Measurements from ENCODE around the gene IL32. TPM values are rescaled to one million over a fixed set of nuclear protein-coding genes. Genes with fewer than 3 reads are reported as not detected.

Gene IL32, protein sequence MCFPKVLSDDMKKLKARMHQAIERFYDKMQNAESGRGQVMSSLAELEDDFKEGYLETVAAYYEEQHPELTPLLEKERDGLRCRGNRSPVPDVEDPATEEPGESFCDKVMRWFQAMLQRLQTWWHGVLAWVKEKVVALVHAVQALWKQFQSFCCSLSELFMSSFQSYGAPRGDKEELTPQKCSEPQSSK
- total RNA-seq: 101 and 214 TPM in 2 replicates

DNA sequence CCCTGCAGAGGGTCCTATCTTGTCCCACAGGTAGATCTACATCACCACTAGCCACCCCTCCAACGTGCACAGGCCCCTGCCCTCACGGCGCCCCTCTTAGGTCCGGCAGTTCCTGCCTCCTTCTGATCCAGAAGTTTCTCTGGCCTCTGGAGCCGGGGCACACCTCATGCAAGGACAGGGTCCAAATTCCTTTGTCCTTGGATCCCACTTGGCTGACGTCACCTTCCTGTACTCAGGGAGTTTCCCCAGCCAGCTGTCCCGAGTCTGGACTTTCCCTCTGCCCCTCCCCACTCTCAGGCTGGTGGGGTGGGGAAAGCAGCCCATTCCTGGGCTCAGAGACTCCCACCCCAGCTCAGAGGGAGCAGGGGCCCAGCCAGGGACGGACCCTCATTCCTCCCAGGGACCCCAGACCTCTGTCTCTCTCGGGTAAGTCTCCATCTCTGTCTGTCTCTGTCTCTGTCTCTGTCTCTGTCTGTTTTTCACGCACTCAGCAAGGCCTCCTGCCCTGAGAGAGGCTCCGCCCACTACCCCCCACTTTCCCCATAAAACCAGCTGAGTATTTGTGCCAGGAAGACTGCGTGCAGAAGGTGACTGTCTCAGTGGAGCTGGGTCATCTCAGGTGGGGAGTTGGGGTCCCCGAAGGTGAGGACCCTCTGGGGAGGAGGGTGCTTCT, at the start of gene IL32:
Gene IL32, plus strand, starts transcription at position 572 of the 673 bp plus-strand sequence. CDS start 172 bp downstream, outside the sequence.

DNA sequence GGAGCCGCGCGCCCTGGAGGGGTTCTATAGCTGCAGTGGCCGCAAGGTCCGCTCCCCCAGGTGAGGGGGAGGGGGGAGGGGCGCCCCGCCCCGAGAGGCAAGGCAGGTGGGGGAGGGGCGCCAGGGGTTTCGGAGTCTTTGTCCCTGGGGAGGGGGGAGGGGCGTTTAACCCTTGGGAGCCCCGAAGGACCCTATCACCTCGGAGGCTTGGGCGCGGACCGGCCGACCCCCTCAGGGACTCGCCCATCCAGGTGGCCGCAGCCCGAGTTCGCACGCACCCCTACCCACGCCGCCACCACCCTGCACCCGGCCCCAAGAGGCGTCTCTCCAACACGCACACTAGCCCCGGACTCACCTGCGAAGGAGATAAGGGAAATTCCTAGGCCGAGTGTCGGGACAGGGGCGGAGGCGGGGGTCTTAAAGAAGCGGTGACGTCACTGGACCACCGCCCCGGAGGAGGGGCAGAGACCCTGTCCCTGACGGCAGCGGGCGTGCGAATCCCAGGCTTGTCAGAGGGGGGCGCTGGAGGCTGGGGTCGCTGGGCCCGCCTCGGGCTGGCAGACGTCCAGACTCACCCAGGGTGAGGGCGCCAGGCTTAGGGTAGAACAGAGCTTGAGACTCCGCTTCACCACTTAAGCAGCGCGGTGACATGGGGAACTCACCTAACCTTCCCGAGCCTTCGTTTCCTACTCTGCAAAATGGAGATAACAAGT, 47.5 kb upstream of the IL32 start, which contains the start of gene CLDN6:
Gene CLDN6, minus strand, starts transcription at position 390 of the 713 bp plus-strand sequence. CDS start 2,162 bp downstream, outside the sequence.

DNA sequence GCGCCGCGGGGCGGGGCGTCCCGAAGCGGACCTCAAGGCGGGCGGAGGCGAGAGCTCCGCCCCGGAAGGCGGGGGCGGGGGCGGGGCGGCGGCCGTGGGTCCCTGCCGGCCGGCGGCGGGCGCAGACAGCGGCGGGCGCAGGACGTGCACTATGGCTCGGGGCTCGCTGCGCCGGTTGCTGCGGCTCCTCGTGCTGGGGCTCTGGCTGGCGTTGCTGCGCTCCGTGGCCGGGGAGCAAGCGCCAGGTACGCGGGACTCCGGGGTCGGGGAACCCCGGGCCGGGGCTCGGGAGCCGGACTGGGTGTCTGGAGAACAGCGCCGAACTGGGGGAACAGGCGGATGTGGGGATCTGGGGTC, 45.2 kb upstream of the IL32 start, which contains the start of gene TNFRSF12A:
Gene TNFRSF12A, plus strand, starts transcription at position 122 of the 357 bp plus-strand sequence. Its CDS starts 30 bp downstream, at position 152.

DNA sequence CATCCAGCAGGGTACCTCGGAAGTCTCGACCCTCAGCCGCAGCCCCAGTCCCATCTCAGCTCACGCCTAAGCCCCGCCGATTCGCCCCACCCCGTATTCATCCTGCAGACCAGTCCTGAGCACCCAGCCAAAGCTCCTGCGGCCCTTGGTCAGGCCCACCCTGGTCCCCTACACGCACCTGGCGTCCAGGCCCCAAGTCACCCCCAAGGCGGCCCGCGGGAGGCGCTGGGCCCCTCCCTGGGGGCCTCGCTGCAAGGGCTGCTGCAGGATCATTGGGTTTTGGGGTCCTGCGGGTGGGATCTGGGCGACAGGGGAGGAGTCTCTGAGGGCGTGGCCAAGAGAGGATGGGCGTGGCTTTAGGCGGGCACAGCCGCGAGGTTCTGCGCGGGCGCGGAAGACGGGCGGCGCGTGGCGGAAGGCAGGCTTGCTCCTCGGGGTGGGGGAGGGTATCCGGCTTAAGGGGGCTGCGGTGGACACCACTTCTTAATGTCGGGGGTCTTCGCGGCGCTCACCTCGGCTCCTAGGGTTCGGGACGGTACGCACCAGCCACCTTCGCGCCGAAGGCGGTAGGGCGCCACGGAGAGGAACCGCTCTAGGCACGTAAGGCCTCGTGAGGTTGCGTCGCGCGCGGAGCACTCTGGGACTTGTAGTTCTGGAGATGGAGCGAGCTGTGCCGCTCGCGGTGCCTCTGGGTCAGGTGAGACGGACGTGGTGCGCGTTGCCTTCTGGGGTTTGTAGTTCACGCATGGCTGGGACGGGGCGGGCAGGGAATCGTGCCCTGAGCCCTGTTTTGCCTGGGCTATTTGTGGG, 41.6 kb upstream of the IL32 start, which contains the start of the genes HCFC1R1 and THOC6:
Gene HCFC1R1, minus strand, starts transcription at position 274 of the 810 bp plus-strand sequence. Its CDS starts 1 bp downstream, at position 273.
Gene THOC6, plus strand, starts transcription at position 367 of the 810 bp plus-strand sequence. Its CDS starts 292 bp downstream, at position 659.

DNA sequence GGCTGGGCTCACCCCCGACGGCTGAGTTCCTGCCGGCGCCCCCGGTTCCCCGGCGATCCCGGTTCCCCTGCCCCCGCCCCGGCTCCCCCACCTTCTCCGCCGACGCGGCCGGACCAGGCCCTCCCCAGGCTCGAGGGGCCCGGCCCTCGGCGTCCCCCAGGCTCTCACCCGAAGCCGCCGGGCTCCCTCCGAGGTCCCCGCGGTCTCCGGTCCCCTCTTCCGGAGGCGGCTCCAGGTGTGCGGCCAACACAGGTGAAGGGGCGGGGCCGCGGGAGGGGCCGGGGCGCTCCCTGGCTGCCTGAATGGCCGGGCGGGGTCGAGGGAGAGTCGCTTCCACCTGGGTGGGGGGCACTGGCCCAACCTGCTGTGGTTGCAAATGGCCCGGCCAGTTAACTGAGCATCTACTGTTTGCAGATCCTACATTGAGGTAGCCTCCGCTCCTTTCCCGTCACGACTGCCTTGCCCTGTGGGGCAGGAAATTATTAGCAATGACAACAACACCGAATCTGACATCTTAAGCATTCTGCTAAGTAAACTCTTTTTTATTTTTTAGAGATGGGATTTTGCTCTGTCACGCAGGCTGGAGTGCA, 28.6 kb upstream of the IL32 start, which contains the start of gene BICDL2:
Gene BICDL2, minus strand, starts transcription at position 219 of the 590 bp plus-strand sequence. CDS start 1,448 bp downstream, outside the sequence.

DNA sequence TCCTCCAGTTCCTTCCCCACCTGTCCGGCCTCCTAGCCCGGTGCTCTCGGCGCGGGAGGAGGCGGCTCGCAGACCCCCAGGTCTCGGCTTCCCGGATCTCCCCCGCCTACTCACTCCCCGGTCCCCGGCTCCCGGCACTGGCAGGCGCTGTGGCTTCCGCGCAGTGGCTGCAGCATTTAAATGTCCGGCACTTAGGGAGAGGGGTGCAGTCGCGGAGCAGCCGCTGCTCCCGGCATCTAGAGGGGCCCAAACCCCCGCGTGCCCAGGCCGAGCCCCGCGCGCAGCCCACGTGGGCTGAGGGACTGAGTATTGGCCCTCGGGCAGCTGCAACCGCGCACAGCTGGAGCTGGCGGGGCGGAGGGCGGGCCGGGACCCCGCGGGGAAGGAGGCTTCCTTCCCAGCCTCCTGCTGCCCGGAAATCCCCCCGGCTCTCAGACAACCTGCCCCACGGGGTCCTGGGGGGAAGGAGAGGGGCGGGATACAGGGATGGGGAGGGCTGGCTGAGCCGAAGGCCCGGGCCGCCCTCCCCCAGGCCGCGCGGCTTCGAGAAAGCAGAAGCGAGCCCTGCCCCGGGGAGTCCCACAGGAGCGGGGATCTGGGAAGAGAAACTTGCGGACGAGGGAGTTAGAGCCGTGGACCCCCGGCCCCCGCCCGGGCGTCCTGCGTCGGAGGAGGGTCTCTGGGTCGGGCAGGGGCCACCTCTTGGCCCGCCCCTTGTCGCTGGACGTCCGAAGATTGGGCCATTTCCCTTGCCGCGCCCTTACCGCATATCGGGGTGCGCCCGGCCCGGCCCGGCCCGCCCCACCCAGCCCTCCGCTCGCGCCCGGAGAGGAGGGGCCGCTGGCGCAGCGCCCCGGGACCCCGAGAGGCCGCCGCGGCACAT, 19.4 kb upstream of the IL32 start, which contains the start of gene MMP25:
Gene MMP25, plus strand, starts transcription at position 804 of the 883 bp plus-strand sequence. CDS start 357 bp downstream, outside the sequence.

DNA sequence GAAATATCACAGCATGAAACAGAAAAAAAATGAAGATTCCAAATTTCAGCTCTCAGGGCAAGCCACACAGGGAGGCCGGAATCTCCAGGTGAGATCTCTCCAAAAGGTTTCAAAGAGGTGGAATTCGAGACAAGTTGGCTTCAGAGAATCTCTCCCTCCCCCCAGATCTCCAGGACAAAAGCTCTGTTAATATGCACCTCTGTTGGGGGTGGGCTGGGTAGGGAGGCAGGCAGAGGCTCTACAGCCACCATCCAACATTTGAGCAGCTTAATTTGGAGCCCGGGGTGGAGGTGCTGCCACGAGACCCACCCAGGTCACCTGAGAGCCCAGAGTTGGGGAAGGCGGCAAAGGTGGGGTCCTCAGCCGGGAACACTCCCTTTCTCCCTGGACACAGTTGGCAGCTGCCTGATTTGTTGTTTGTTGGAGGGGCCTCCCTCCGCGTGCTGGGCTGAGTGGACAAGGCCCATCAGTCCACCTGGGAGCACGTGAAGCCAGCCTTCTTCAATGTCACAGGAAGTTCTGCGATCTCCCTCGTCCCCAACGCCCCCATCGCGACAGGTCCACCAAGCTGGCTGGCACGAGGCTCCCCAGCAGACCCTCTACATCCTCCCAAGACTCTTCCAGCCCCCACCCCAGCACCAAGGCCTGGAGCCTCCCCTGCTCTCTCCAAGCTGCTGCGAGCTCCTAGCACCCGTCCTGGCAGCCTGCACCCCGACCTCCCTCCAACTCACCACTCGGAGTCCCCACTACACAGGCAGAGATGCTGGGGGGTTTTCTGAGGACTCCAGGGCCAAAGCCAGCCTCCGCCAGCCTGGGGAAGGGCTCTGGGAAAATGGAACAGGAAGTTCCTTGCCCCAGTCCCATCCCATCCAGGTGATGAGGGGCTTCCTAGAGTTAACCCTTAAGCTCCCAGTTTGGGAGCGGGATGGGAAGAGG, 33.3 kb downstream of the IL32 start, which contains the start of gene ZSCAN10:
Gene ZSCAN10, minus strand, starts transcription at position 836 of the 936 bp plus-strand sequence. CDS start 6,357 bp downstream, outside the sequence.

DNA sequence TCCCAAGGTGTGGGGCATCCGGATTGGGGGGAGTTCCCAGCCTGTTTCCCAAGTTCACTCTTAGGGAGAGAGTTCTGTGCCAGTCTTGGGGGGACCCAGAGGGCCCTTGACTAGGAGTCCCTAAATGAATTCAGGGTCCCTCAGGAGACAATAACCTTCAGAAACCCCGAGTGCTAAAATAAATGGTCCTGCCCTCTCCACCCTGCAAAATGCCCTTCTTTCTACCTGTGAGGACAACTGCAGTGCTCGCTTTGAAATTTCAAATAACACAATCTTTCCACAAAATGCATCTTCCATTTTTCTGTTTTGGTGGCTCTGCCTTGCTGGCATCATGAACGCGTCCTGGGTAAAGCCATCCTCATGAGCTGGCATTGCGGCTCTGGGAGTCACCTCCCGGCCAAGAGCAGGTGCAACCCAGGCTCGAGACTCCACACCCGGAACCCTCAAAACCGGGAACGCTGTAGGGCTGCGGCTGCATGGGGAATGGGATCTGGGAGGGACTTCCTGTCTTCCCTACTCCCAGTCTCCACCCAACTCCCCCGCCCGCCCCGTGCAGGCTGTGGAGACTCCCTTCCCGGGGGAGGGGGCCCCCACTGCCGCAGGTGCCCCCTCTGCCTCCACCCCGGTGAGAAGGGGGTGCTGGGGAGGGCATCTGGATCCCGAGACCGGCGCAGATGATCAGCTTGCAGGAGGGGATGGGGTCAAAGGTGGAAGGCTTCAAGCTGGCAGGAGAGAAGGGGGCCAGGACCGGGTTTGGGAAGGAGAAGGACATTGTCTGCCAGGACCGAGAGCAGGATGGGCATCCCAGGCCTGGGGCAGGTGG, 46.8 kb downstream of the IL32 start, which contains the start of gene ZNF205:
Gene ZNF205, plus strand, starts transcription at position 529 of the 823 bp plus-strand sequence. CDS start 845 bp downstream, outside the sequence.

Small RNA genes lying within 50 kb of the gene (small RNA-seq; reads per million reads assigned to genes)
- gene RNU1-22P: 0.08 reads per million

Other genes starting within 250 kb of the IL32 start
- 0.33 and 1.2 TPM in 2 replicates for gene PRSS21, start 248.4 kb upstream of the IL32 start, total RNA-seq
- gene ZG16B, start 235.3 kb upstream of the IL32 start, total RNA-seq: 0.33 TPM in 1 of 2 replicates, not detected in the other
- not detected in 2 replicates for gene PRSS22, start 207.5 kb upstream of the IL32 start, total RNA-seq
- 44.9 and 49.0 TPM in 2 replicates for gene FLYWCH2, start 182.4 kb upstream of the IL32 start, total RNA-seq
- 26.0 and 37.6 TPM in 2 replicates for gene FLYWCH1, start 153.7 kb upstream of the IL32 start, total RNA-seq
- not detected in 2 replicates for gene KREMEN2, start 101.4 kb upstream of the IL32 start, total RNA-seq
- 11.8 and 13.9 TPM in 2 replicates for gene PAQR4, start 96.3 kb upstream of the IL32 start, total RNA-seq
- gene PKMYT1, start 85.2 kb upstream of the IL32 start, total RNA-seq: 9.6 and 11.4 TPM in 2 replicates
- gene CLDN9, start 52.7 kb upstream of the IL32 start, total RNA-seq: not detected in 2 replicates
- gene CLDN6, start 47.5 kb upstream of the IL32 start, total RNA-seq: under 0.01 TPM in 1 of 2 replicates, not detected in the other
- 116 and 149 TPM in 2 replicates for gene TNFRSF12A, start 45.3 kb upstream of the IL32 start, total RNA-seq
- gene HCFC1R1, start 41.7 kb upstream of the IL32 start, total RNA-seq: 6.8 and 19.9 TPM in 2 replicates
- 24.8 and 35.3 TPM in 2 replicates for gene THOC6, start 41.6 kb upstream of the IL32 start, total RNA-seq
- gene BICDL2, start 28.7 kb upstream of the IL32 start, total RNA-seq: not detected in 2 replicates
- gene MMP25, start 19.1 kb upstream of the IL32 start, total RNA-seq: under 0.01 and 0.10 TPM in 2 replicates
- not detected in 2 replicates for gene ZSCAN10, start 33.7 kb downstream of the IL32 start, total RNA-seq
- 21.4 and 35.3 TPM in 2 replicates for gene ZNF205, start 46.9 kb downstream of the IL32 start, total RNA-seq
- 4.8 and 5.6 TPM in 2 replicates for gene ZNF213, start 69.4 kb downstream of the IL32 start, total RNA-seq
- 0.33 TPM in 1 of 2 replicates, not detected in the other for gene OR1F1, start 122.6 kb downstream of the IL32 start, total RNA-seq
- 12.7 and 13.5 TPM in 2 replicates for gene ZNF200, start 169.5 kb downstream of the IL32 start, total RNA-seq
- gene MEFV, start 191.0 kb downstream of the IL32 start, total RNA-seq: not detected in 2 replicates
- 46.0 and 55.9 TPM in 2 replicates for gene ZNF263, start 217.9 kb downstream of the IL32 start, total RNA-seq
- 3.6 and 5.1 TPM in 2 replicates for gene TIGD7, start 239.8 kb downstream of the IL32 start, total RNA-seq
- 24.8 and 25.5 TPM in 2 replicates for gene ZNF75A, start 239.9 kb downstream of the IL32 start, total RNA-seq